ENCODE results near the gene SRRM5.
"Not testable (repeated sequence)": the region's sequence is repeated elsewhere in the genome, so short reads cannot be mapped to it uniquely, and the experiment has no call there.

Gene SRRM5

DNA sequence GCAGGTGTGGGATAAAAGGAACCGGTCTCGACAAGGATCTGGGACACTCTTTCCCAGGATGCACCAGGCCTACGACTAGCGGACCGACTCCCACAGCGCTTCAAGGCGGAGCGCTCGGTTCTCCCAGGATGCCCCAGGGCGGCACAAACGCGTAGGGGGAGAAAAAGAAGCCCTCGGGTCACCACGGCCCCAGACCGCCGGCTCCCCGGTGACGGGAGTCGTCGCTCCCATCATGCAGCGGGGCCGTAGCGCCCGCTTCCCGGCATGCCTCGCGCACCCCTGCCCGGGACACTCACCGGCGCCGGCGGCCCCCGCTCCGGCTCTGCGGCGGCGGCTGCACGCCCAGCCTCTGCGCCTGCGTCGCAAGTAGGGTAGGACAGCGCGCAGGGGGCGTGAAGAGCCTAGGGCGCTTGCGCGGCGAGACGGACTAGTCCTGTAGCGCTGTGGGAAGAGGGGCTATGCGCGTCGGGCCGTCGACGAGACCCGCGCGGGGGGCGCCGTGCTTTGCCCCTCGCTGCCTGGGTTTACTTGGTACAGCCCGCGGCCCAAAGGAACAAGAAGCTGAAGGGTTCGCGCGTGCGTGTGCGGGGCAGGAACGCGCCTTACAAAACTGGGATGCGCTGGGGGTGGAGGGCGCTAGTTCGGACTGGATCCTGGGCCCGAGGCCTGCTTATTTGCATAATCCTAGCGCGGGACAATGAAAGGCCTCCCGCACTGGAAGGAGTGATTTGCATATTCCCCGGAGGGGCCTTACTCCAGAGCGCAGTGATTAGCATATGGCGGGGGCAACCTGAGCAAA is 7.6 kb downstream of the SRRM5 start, which contains the start of gene ZNF428:
TSS of gene ZNF428 (minus strand) at position 368 of the 799 bp plus-strand sequence. CDS start 5,325 bp downstream, outside the sequence.
- peak; percentile 79 for DNase-seq

DNA sequence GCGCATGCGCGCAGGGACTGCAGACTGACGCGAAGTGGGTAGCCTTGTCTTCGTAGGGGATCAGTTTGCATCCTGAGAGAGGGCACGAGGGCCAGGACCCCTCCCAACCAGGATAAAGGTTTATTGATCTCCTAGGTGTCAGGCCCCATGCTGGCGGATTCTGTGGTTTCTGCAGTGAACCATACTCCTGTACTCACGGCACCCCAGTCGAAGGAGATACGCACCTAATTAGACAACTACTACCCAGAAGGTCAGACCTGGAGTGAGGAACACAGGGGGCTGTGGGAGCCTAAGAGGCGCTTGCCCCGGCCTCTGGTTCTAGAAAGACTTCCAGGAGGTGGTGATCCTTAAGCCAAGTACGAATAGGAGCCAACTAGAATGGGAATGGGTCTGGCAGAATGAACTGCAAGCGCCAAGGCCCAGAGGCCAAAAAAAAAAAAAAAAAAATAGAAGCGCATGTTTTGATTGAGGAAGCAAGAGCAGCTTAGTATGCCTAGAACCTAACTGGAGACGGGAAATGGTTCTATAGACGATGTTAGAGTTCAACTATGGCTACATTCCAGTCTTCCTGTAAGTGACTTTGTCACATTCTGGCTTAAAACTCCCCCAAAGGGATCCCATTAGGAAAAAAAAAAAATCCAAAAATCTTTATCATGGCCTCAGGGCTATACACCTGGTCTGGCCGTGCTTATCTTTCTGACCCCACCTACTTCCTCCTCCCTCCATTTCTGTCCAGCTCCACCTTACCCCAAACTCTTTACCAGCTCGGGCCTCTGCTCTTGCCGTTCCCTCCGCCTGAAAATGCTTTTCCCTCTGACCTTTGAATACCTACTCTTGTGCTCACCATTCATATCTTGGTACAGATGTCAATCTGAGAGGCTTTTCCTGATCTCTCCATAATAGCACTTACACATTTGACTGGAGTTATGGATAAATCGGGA is 8.4 kb downstream of the SRRM5 start:
- no peak for DNase-seq

DNA sequence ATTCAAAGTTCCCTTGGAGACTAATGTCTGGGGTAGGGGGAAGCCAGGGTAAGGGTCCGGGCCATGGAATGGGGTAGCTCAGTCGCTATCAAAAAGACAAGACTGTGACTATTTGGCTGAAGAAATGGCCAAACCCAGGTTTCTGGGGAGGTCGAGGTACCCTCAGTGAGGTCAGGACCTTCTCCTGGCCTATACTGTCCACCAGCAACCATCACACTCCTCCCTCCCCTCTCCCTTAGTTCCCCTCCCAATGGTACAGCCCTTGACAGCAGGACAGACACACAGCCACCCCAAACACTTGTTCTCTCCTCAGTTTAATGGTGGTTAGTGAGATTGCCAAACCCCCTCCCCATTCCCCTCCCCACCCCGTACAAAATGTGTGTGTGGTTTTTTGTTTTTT is 10.2 kb downstream of the SRRM5 start:
- no peak for DNase-seq

DNA sequence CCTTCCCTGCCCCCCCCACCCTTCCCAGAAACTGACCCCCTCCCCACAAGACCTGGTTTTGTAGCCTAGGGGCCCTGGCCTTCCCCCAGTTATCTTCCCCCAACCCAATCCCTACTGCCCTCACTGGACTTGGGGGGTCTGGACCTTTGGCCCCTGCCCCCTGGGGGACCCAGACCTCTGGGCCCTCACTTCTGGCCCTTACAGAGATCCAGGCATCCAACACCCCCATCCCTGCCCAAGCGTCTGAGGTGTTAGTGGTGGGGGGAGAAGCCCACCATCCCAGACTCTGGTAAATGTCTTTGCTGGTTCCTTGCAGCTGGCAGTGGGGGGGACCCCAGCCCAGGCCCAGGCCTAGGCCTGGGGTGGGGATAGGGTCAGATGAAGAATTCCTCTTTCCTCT is 11.1 kb downstream of the SRRM5 start:
- no peak for DNase-seq

DNA sequence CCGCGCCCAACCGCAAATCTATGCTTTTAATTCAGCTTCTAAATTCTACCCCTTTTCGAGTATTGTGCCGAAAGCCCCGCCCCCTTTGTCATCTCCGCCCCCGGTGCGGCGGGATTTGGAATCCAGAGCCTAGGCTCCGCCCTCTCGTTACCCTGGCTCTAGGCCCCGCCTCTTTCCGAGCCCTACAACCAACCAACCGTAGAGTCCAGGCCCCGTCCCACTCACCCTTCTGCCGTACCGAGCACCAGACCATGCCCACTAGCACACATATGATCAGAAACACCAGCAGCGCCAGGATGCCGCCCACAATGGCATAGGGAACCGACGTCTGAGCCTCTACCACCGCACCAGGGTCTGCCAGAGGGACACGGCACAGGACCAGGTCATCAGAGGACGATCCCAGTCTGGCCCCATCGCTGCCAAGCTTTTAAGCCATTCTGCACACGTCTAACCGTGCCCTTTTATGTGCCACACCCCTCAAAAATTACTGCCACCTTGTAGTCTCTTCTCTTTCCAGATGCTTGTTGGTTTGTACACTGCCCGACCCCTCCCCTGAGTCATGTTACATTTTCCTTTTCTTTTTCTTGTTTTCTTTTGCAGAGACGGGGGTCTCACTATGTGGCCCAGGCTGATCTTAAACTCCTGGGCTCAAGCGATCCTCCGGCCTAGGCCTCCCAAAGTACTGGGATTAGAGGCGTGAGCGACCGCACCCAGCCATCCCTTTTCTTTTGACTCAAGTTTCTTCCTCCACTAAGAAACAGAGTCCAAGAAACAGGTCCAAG is 12.2 kb downstream of the SRRM5 start:
- no peak for DNase-seq

DNA sequence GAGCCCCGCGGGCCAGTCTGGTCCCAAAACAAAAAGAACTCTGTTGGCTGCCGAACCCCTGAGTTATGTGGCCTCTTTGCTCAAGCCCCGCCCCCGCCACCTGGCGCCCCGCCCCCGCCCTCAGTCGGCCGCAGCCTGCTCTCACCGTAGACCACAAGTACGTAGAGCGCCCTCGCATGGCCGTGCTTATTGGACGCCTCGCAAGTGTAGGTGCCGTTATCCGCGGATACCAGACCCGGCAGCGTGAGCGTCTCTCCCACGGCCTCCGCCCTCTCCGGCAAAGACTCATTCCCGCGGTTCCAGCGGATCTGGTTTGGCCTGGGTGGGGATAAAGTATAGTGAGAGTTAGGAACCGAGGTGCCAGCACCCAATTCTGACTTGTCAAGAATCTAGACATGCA is 13.0 kb downstream of the SRRM5 start:
- DNase-seq: peak; percentile 74

DNA sequence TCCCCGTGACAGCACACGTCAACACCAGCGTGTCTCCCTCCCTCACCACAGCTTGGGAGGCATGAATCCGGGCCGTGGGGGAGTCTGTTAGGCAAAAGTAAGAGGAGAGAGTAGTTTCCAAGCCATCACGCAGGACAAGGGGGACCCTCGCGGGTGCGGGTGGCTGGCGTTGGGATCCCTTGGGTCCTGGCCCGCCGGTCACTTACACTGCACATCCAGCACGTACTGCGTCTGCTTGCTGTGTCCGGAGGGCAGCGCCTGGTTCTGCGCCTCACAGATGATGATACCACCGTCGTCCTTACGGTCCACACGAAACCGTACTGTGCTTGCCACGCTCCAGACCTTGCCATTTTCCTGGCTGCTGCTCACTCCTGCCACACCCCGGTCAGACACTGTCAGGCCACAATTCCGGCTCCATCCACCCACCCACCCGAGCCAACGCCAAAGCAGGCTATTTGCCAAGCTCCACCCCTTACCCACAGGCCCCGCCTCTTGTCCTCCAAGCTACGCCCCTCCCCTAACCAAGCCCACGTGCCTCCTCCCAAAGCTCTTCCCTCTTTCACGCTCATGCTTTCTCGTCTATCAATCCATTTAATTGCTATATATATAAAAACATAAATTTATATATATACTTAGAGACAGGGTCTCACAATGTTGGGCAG is 14.2 kb downstream of the SRRM5 start:
- DNase-seq: no peak

DNA sequence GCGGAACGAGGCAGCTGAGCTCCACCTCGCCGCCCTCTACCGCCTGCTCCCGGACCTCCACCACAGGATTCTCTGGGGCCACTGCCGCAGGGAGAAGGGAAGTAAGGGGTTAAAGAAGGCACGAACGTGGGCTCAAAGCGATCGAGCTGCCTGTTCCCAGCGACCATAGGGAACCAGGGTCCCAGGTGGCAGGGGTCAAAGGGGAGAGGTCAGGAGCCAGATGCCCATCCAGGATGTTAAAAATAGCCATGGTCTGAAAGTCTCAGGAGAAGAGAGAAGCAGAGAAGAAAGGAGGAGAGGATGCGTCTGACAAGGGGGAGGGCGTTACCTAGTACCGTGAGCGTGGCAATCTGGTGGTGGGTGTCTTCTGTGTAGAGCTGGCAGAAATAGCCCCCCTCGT is 14.9 kb downstream of the SRRM5 start:
- no peak for DNase-seq

DNA sequence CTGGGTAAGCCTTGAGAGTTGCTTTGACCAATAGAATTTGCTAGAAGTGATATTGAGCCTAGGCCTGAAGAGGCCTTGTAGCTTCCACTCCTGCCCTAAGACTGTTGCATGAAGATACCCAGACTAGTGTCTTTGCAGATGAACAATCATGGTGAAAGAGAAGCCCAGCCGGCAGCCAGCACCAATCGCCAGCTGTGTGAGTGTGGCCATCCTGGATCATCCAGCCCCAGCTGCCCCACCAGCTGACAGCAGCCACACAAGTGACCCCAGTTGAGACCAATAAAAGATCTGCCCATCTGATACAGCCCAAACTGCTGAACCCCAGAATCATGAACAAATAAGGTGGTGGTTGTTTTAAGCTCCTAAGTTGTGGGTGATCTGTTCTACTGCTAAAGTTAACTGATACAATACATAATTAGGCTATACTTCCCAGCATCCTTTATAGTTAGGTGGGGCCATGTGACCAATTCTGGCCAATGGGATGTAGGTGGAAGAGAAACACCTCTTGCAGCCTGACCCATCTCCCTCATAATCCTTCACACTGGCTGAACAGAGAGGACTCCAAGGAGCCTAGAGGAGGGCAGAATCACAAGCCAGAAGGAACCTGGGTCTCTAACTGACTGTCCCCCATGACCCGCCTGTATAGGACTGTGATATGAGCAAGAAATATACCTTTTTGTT is 16.9 kb downstream of the SRRM5 start:
- DNase-seq: no peak

DNA sequence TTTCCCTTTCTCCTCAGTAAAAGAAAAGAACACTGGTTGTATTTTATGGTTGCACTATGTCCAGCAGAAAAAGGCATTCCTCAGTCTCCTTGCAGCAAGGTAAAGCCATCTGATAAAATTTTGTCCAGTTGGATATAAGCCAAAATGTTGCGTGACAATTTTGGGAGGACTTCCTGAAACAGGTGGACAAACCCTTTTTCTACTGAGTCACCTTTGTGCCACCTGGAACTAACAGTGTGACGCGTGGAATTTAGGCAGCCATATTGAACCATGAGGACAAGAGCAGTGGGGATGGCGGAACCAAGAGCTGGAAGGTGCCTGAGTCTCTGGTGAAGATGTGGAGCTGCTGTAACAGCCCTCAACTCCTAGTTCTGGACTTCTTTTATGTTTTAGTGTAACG is 19.6 kb downstream of the SRRM5 start:
- no peak for DNase-seq

DNA sequence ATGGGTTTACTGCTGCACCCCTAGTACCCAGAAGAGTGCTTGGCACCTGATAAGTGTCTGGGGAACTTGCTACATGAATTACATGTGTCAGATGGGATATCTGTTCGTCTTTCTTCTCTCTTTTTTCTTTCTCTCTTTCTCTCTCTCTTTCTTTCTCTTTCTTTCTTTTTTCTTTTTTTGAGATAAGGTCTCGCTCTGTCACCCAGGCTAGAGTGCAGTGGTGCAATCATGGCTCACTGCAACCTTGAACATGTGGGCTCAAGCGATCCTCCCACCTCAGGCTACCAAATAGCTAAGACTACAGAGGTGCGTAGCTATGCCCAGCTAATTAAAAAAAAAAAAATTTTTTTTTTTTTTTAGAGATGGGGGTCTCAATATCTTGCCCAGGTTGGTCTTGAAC is 21.6 kb downstream of the SRRM5 start:
- DNase-seq: no peak

DNA sequence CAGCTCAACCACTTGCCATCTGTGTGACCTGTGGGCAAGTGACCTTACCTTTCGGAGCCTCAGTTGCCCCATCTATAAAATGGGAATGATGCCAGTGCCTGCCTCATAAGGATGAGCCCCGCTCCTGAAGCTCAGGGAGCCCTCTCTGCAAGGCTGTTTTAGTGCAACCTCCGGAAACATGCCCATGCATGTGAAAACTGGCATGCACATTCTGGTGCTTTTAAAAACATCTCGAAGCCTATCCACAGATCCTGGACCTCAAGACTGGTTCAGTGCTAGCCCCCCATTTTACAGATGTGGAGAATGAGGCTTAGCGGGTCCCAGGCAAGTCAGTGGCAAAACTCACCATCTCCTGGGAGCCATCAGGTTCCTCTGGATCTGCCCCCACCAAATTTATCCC is 22.2 kb downstream of the SRRM5 start:
- no peak for DNase-seq

DNA sequence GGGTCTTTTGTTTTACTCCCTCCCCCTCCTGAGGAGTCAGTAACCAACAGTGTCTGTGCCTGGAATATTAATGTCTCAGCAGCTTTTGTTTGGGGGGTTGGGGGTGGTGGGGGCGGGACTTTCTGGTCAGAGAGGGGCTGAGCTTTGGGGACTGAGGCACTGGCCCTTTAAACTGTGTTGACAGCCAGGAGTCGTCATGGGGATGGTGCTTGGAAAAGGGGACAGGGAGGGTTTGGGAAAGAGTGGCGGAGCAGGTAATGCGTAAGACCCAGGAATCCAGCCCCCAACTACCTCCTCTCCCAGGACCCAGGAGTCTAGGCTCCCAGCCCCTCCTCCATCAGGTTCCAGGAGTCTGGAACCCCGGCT is 22.6 kb downstream of the SRRM5 start:
- no peak for DNase-seq

DNA sequence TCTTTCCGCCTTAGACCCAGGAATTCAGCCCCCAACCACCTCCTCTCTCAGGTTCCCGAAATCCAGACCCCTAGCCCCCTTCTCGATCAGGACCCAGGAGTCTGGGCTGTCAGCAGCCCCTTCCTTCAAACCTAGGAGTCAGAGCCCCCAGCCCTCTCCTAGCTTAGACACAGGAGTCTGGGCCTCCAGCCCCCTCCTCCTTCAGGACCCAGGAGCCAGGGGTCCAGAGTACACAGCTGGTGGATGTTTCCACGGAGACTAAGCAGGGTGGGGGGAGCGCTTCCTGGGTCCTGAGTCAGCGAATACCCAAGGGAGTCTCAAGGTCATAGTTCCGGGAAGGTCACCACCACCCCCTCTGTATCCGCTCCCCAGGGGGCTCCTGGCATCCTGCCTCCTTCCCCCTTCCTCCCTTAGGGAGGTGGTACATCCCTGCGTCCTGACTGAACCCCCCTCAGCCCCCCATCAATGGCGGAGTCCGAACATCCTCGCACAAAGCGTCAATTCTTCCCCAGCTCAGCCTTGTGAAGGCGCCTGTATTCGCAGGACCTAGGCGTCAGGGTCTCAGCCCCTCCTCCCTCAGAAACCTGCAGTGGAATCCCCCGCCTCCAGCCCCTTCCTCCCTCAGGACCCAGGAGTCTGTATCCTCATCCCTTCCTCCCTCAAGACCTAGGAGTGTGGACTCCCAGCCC is 23.1 kb downstream of the SRRM5 start:
- DNase-seq: no peak

DNA sequence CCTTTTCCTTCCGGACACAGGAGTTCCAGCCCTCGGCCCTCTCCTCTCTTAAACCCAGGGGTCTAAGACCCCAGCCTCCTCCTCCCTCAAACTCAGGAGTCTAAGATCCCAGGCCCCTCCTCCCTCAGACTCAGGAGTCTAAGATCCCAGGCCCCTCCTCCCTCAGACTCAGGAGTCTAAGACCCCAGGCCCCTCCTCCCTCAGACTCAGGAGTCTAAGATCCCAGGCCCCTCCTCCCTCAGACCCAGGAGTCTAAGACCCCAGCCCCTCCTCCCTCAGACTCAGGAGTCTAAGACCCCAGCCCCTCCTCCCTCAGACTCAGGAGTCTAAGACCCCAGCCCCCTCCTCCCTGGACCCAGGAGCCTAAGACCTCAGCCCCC is 23.7 kb downstream of the SRRM5 start:
- DNase-seq: not testable (repeated sequence)

DNA sequence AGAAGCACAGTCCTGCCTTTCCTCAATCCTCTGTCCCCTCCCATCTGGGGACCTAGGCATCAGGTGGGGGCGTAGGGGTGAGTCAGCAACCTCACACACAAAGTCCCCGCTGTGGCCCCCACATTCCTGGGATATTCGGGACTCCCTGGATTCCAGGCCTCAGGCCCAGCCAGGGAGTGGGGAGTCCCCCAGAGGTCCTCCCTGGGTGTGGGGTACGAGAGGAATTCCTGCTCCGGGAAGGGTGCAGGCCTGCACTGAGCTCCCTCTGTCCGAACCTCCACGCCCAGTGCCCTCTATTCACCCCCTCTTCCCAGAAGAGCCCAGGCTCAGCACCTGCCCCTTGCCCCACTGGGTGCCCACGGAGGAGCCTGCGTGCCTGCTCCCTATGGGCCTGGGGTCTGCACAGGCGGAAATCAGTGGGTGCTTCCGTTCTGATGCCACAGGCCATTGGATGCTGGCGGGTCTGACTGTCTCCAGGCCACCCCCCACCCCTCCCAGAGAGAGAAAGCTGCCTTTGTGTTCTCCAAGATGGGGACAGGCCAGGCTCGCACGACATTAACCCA is 24.3 kb downstream of the SRRM5 start:
- no peak for DNase-seq

DNA sequence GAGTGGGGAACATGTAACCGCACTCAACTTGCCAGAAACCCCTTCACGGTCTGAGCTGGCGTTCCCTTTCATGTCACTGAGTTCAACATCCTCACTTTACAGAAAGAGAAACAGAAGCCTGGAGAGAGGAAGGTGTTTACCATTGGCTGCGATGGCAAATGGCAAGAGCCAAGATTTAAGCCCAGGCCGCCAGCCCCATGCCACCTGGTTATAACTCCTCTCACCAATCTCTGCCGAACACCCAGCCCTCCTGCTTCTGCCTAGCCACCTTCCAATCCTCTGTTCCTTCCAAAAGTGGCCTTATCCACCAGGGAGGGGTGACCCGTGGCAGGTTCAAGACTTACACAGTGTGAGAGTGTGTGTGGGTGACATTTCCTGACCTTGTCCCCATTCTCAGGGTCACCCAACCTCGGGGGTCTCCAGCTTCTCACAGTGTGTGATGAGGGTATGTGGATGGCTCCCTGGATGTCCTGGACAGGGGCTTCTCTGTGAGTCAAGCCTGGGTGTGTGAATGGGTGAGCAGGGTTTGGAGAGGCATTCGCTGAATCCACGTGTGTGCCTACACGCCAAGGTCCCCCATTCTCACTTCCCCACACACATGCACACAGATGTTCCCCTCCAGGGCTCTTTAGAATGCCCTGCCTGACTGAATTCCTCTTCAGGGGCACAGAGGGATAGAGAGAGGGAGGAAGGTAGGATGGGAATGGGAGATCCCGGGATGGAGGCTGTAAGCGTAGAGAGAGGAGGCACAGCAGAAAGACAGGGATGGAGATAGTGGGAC is 26.5 kb downstream of the SRRM5 start:
- DNase-seq: no peak

DNA sequence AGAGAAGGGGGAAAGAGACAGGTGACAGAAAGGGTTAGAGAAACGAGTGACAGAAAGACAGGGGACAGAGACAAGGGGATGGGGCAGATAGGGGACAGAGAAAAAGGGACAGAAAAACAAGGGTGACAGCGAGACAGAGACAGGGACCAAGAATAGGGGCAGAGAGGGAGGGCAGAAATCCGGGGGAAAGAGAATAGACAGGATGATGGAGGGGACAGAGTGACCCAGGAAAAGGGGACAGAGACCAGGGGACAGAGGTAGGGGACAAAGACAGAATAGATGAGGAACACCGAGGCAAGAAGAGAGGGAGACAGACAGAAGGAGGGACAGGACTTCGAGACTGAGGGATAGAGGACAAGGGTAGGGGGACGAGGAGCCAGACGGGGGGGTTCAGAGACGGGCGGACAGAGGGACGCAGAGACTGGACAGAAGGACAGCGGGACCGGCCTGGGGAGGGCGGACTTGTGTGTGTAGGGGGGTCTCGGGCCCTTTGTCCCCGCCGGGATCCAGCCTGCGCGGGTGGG is 27.2 kb downstream of the SRRM5 start:
- DNase-seq: no peak

DNA sequence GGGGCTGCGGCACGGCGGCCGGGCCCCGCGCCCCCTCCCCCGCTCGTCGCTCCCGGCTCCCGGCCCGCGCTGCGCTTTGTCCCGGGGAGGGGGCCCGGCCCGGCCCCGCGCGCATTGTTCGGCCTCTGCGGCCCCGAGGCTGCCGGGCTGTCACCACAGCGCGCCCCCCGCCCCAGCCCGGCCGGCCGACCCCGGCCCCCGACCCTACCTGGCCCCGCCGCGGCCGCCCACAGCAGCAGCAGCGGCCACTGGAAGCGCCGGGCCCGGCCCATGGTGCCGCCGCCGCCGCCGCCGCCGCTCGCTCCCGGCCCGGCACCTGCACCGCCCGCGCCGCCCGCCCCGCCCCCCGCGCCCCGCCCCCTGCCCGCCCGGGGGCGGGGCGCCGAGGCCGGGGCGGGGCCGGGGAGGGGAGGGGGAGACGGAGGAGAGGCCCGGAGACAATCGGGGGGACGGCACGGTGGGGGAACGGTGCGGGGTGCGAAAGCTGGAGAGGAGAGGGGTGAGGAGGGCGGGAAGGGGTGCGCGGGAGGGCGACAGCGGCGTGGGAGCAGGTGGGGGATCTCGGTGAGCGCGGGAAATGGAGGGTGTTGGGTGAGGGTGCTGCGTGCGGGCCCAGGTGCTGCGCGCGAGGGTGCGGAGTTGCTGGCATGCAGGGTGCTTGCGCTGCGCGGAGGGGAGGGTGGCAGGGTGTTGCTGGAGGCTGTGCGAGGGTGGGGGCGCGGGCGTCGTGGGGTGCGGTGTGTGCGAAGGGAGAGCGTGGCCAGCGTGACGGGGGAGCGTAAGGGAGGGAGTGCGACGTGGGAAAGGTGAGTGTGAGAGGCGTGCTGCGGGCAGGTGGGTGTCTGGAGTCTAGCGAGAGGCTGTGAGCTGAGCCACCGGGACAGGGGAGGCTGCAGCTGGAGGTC is 27.9 kb downstream of the SRRM5 start, which contains the start of gene CADM4:
TSS of gene CADM4 (minus strand) at position 332 of the 905 bp plus-strand sequence. CDS start at position 272, 60 bp downstream.
- peak; percentile 36 for DNase-seq
